Measurements from ENCODE around the gene THUMPD1. TPM values are rescaled to one million over a fixed set of nuclear protein-coding genes. Genes with fewer than 3 reads are reported as not detected.

THUMPD1 gene
- total and polyA plus RNA-seq, 2 of the 8 experiments (the other 6 are each of a cell fraction or from before 2014, with no cell fraction given) = 31.6 to 49.4 TPM

DNA sequence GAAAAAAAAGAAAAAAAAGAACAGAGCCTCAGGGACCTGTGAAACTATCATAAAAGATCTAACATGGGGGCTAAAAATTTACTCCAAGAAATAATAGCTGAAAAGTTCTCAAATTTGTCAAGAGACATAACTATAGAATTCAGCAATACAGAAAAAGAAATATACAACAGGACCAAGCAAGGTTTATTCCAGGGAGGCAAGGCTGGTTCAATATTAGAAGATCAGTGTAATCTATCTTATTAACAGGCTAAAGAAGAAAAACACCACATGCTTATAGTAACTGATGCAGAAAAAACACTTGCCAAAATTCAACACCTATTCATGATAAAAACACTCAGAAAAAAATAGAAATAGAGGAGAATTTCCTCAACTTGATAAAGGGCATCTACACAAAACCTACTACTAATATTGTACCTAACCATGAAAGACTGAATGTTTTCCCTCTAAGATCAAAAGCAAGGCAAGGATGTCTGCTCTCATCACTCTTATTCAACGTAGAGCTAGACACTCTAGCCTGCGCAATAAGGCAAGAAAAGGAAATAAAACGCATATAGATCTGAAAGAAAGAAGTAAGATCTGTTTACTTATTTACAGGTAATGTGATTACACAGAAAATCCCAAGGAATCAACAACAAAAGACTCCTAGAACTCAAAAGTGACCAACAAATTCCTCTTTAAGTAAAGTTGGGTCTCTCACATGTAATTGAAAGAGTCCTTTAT, 20.9 kb upstream of the THUMPD1 start:
- H3K14ac ChIP-seq (ENCODE audit: insufficient read length) = no peak overlapping the region
- no peak overlapping the region for H3K56ac ChIP-seq (replicated peaks; ENCODE audit: insufficient read length, low read depth, low read length)
- peak overlapping the region in 1 of 2 experiments; percentile 96; a peak in 1 of 4 replicates for H3K4me2 ChIP-seq (ENCODE audit: insufficient read depth in 1 of 2, low read depth in 2 of 2, low read length in 2 of 2)
- H3K4ac ChIP-seq (replicated peaks; ENCODE audit: insufficient read length, low read depth, low read length) = no peak overlapping the region
- no peak overlapping the region for H3K18ac ChIP-seq (ENCODE audit: extremely low read depth, low read length)
- H2BK12ac ChIP-seq (ENCODE audit: low read depth, low read length) = no peak overlapping the region
- H2BK20ac ChIP-seq (ENCODE audit: low read length) = no peak overlapping the region
- no peak overlapping the region for H3K4me3 ChIP-seq (ENCODE audit: extremely low read depth in 1 of 4, insufficient read depth in 2 of 4, low read depth in 3 of 4, low read length in 4 of 4)
- H3K79me1 ChIP-seq (ENCODE audit: low read depth, low read length) = no peaks in the 10 kb centered on the region
- no peak overlapping the region for H2AFZ ChIP-seq (ENCODE audit: low read length)
- no peak overlapping the region for H2BK120ac ChIP-seq (replicated peaks; ENCODE audit: low read depth, low read length)
- H3K4me1 ChIP-seq (replicated peaks in 1 of 4; ENCODE audit: control insufficient read depth in 3 of 4, insufficient read depth in 4 of 4, low read length in 3 of 4) = no peaks in the 10 kb centered on the region; a peak in 1 of 7 replicates
- no peaks in the 10 kb centered on the region for H4K20me1 ChIP-seq (replicated peaks in 1 of 2; ENCODE audit: control insufficient read depth in 1 of 2, insufficient read depth in 2 of 2, low read length in 2 of 2)
- no peaks in the 10 kb centered on the region for H3K36me3 ChIP-seq (ENCODE audit: control insufficient read depth in 2 of 4, insufficient read depth in 4 of 4, low read length in 3 of 4)
- H3K9me3 ChIP-seq (ENCODE audit: insufficient read depth in 2 of 2, low read depth in 1 of 2, low read length in 1 of 2) = no peaks in the 10 kb centered on the region; a peak in 1 of 4 replicates
- H3K23me2 ChIP-seq (ENCODE audit: low read depth, low read length) = no peaks in the 10 kb centered on the region
- no peak for FAIRE-seq
- H2BK15ac ChIP-seq (ENCODE audit: low read length) = no peak overlapping the region
- no peak overlapping the region for H4K5ac ChIP-seq (ENCODE audit: insufficient read length, low read depth, low read length)
- no peak overlapping the region for H4K8ac ChIP-seq (ENCODE audit: extremely low read depth, insufficient read depth, low read length)
- H3K79me2 ChIP-seq (ENCODE audit: control insufficient read depth in 1 of 2, insufficient read depth in 2 of 2, low read length in 2 of 2) = no peaks in the 10 kb centered on the region
- ChIA-PET POLR2A (ENCODE audit: partially characterized antibody) (interaction anchor here (1.1 kb wide), 1 partner anchor 21 kb away, joined by 3 read pairs; the partner anchor contains the start of gene THUMPD1), CTCF (ENCODE audit: partially characterized antibody) (interaction anchor here (1.6 kb wide), 1 partner anchor 11 kb away, joined by 4 read pairs; no protein-coding TSS in a partner anchor)
- H2AK5ac ChIP-seq (ENCODE audit: low read depth, low read length) = no peak overlapping the region
- H3K27ac ChIP-seq (ENCODE audit: low read depth, low read length) = no peak overlapping the region
- H2BK5ac ChIP-seq (ENCODE audit: low read depth, low read length) = no peak overlapping the region
- DNase-seq (ENCODE audit: low read depth in 1 of 2, low spot score in 2 of 2) = no peak
- H3K23ac ChIP-seq (ENCODE audit: insufficient read length) = no peak overlapping the region
- no peak overlapping the region for H4K91ac ChIP-seq (replicated peaks; ENCODE audit: insufficient read length, low read length)
- H3K9ac ChIP-seq (replicated peaks in 1 of 4; ENCODE audit: extremely low read depth in 1 of 4, low read depth in 3 of 4, low read length in 3 of 4) = no peak overlapping the region
- whole genome bisulfite sequencing, 2 experiments (ENCODE audit: extremely low coverage in 1 of 2, insufficient coverage in 1 of 2, insufficient read length in 1 of 2, insufficient replicate concordance in 2 of 2, low coverage in 1 of 2, low lambda C conversion rate in 2 of 2, missing lambda C conversion rate in 1 of 2) = 87% methylated on average over 3 of the region's 3 CpGs; no CpG with 5 or more reads in 1 of the 2 experiments
- H3K27me3 ChIP-seq (replicated peaks in 1 of 4; ENCODE audit: control insufficient read depth in 3 of 4, extremely low read depth in 1 of 4, insufficient read depth in 3 of 4, low read length in 3 of 4) = no peaks in the 10 kb centered on the region; a peak in 1 of 7 replicates
- TF ChIP-seq SP4 (IDR thresholded peaks at IDR 0.05; ENCODE audit: low read length) (no peak), RXRA (IDR thresholded peaks at IDR 0.05; ENCODE audit: insufficient read depth, low read depth, low read length) (no peak), CHD2 (IDR thresholded peaks at IDR 0.05; ENCODE audit: low read length) (no peak)
- TF ChIP-seq, protein P1, sequence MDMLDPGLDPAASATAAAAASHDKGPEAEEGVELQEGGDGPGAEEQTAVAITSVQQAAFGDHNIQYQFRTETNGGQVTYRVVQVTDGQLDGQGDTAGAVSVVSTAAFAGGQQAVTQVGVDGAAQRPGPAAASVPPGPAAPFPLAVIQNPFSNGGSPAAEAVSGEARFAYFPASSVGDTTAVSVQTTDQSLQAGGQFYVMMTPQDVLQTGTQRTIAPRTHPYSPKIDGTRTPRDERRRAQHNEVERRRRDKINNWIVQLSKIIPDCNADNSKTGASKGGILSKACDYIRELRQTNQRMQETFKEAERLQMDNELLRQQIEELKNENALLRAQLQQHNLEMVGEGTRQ (IDR thresholded peaks at IDR 0.05; ENCODE audit: low read length) = no peak
